ENCODE results near the gene NR3C1.
A peak's percentile ranks its signal among the peaks of the same experiment; 100 is the strongest.

Gene NR3C1

DNA sequence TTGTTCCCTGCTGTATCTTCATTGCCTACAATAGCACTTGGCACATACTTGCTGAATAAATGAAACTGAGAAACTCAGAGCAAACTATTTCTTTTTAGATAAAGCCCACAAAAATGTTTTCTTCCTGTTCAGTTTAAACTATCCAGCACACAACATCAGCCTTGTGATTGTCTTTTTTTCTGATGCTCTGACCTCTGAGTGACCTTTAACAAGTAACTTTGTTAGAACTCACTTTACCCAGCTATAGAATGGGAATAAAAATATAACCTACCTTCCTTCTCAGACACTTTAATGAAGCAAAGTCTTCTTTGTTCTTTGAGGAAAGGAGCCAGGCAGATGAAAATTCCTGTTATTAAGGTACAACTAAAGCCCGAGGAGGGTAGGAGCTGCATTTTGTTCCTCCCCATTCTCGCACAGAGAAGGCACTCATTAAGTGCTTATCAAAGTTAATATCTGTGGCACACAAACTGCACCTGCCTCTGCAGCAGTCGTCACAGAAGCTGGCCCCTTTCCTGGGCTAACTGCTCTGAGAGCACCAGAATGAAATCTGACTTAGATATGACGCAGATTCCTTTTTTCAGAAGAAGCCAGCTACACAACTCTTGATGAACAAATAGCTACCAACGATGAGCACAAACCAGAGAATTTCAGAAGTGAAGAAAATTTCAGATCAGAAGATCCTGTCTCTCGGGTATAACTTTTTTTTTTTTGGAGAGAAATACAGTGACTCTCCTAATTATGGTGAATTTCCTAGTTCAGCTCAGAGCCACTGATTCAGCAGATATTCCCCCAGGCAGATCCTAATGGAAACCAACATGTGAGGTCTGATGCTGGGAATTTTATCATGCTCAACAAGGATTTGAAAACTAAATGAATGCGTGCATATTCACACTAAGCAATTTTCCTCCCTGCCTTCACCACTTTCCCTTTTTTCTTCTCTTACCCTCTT lies 31.0 kb upstream of the NR3C1 start:
- TF ChIP-seq JUND (IDR thresholded peaks at IDR 0.05; ENCODE audit: low read depth): no peak
- DNase-seq (ENCODE audit: low read depth in 1 of 2, low spot score in 1 of 2): no peak
- in situ Hi-C loops (cut with HindIII; ENCODE audit: low pct_unique_long_range_greater_than_20kb, low sequenced_read_pairs): no loop called here

DNA sequence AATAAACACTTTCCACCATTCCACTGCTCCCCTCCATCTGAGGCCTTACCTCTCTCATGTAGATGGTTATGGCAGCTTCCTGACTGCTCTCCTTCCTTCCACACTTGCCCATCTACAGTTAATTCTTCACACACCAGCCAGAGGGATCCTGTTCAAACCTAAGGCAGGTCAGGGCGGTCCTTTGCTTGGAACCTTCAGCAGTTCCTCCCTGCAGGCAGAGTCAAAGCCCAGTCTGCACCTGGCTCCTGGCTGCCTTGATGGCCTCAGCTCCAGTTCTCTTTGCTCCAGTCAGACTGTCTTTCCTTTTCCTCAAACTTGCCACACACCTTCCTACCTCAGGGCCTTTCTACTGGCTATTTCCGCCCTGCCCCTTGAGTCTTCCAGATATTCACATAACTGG lies 30.2 kb upstream of the NR3C1 start:
- no peak for DNase-seq (ENCODE audit: low read depth in 1 of 2, low spot score in 1 of 2)
- in situ Hi-C loops (cut with HindIII; ENCODE audit: low pct_unique_long_range_greater_than_20kb, low sequenced_read_pairs): no loop called here
- no peak for TF ChIP-seq JUND (IDR thresholded peaks at IDR 0.05; ENCODE audit: low read depth)

DNA sequence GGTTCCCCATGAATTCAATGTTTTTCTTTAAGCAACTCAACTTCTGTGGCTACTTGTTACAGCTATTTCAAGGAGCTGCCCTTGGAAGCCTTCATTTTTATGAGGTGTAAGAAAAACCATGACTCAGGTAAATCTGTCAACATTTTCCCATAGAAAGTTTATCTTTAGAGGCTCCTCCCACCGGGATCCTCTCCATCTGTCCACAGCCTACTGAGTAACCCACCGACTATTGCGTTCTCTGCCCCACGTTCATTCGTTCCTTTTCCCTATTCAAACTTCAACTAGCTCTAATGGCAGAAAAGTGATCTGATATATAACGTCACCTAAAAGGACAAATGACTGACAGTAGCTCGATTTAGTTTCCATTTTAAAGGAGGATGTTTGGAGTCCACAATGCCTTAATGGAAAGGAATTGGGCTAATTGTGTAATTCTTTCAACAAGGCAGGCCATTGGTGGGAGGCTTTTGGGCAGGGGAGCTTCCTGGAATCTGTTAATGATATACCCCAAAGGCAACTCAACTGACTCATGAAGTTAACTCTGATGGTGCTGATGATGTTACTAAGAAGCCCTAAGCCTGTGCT lies 29.3 kb upstream of the NR3C1 start:
- in situ Hi-C loops (cut with HindIII; ENCODE audit: low pct_unique_long_range_greater_than_20kb, low sequenced_read_pairs): no loop called here
- DNase-seq (ENCODE audit: low read depth in 1 of 2, low spot score in 1 of 2): no peak
- no peak for TF ChIP-seq JUND (IDR thresholded peaks at IDR 0.05; ENCODE audit: low read depth)

DNA sequence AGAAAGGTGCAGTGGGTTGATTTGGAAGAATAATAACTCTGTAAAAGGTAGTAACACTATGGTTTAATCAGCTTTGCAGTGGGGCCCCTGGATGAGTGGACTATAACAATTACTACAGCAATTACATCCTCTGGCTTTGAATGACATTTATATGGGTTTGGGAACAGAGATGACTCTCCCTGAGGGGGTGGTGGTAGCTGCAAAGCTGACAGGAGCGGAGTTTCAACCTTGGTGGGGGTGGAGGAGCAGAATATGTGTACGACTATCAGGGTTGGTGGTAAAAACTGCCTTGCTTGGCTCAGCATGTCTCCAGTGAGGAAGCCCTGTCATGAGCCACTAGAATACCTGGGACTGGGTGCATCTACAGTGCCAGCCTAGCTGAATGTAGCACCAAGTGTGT lies 28.3 kb upstream of the NR3C1 start:
- no peak for TF ChIP-seq JUND (IDR thresholded peaks at IDR 0.05; ENCODE audit: low read depth)
- no peak for DNase-seq (ENCODE audit: low read depth in 1 of 2, low spot score in 1 of 2)
- in situ Hi-C loops (cut with HindIII; ENCODE audit: low pct_unique_long_range_greater_than_20kb, low sequenced_read_pairs): no loop called here

DNA sequence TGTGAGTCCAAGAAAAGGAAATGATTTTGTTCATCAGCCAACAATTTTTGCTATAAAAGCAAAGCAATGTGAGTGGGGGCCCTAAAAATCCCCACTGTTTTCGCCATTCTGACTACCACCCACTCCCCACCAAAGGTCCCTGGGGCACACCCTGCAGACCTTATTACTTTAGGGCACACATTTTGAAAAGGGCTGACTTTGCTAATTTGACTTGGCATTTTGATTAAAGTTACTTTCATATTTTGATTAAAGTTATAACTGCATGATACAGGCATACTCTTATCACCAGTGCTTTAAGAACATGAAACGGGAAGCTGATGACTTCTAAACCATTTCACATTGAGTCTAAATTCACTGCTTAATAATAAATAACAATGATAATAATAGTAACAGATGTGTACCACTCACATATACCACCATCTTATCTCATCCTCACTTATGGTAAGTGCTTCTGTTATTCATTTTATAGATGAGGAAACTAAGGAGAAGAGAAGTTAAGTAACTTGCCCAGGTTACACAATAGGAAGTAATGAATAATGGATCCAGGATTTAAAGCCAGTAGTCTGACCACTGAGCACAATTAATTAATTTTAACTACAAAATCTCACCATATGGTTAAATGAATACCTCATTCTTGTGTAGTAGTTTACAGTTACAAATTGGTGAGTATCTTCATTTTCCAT lies 25.4 kb upstream of the NR3C1 start:
- TF ChIP-seq JUND (IDR thresholded peaks at IDR 0.05; ENCODE audit: low read depth): no peak
- in situ Hi-C loops (cut with HindIII; ENCODE audit: low pct_unique_long_range_greater_than_20kb, low sequenced_read_pairs): no loop called here
- DNase-seq (ENCODE audit: low read depth in 1 of 2, low spot score in 1 of 2): no peak

DNA sequence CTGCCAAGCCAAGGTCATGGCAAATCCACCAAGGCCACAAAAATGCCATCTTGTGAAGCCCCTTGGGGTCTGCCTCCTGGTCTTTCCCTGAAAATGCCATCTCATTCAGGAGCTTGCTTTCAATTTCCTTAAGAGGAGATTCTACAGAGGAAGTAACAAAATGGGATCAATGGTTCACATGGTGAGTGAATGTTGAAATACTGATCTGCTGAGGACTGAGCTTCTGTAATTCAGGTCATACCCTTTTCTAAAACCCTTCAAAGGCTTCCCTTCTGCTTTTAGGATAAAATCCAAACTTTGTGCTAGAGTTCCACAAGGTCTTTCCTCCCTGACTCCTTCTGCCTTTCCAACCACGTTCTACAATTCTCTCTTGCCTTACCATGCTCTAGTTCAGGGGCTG lies 24.7 kb upstream of the NR3C1 start:
- no peak for TF ChIP-seq JUND (IDR thresholded peaks at IDR 0.05; ENCODE audit: low read depth)
- in situ Hi-C loops (cut with HindIII; ENCODE audit: low pct_unique_long_range_greater_than_20kb, low sequenced_read_pairs): no loop called here
- no peak for DNase-seq (ENCODE audit: low read depth in 1 of 2, low spot score in 1 of 2)

DNA sequence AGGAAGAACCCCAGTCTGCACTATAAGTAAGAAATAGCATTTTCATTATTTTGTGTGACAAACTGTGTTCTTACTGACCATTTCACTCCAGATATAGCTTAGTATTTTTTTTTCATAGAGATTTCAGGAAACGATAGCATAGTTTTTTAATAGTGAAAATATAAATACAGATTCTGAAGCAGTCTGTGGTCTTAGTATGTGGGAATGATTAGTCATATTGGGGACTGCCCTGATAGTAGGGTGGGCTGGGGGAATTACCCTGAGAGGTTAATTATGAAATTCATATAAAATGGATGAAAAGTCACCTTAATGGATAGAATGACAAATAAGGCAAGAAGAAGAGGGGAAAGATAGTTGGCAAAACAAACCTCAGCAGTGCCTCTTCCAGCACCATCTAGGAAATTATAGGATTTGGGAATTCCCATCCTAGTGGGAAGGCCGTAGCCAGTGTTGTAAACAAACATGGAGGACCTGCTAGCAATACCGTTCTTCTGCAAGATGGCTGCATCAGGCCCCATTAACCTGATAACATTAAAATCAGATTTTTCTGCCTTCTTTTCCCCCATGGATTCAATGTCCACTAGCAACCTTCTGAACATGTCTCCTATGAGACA lies 23.7 kb upstream of the NR3C1 start:
- TF ChIP-seq JUND (IDR thresholded peaks at IDR 0.05; ENCODE audit: low read depth): no peak
- in situ Hi-C loops (cut with HindIII; ENCODE audit: low pct_unique_long_range_greater_than_20kb, low sequenced_read_pairs): no loop called here
- DNase-seq (ENCODE audit: low read depth in 1 of 2, low spot score in 1 of 2): no peak

DNA sequence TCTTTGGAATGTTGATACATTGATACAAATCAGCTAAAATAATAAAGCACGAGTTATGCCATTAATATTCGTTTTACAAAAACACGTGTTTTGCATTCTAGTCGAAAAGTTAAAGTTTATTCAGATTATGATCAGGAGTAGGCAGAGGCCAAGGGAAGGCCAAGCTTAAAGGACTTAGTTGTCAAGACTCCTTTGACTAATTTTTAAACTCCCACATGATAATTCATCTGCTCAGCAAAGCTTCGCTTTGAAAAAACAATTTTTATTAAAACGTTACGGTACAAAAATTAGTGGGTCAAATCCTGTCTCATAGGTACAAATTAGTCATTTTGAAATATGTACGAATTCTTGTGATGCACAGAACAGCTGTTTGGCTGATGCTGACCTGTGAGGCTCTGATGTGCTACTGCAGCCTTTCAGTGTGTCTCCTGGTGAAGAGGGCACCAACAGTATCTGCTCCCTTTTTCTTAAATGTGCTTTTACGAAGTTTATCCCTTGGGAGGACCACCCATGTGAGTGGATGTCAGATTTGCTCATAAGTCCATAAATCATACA lies 23.0 kb upstream of the NR3C1 start:
- in situ Hi-C loops (cut with HindIII; ENCODE audit: low pct_unique_long_range_greater_than_20kb, low sequenced_read_pairs): no loop called here
- no peak for TF ChIP-seq JUND (IDR thresholded peaks at IDR 0.05; ENCODE audit: low read depth)

DNA sequence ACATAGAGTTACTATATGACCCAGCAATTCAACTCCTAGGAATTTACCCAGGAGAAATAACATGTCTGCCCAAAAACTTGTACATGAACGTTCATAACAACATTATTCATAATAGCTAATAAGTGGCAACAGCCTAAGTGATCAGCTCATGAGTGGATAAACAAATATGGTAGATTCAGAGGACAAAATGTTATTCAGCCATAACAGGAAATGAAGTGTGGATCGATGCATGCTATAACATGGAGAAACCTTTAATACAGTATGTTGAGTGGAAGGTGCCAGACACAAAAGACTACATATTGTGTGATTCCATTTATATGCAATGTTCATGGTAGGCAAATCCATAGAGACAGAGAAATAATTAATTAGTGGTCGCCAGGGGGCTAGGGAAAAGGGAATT lies 22.3 kb upstream of the NR3C1 start:
- in situ Hi-C loops (cut with HindIII; ENCODE audit: low pct_unique_long_range_greater_than_20kb, low sequenced_read_pairs): no loop called here
- DNase-seq (ENCODE audit: low read depth in 1 of 2, low spot score in 1 of 2): no peak
- no peak for TF ChIP-seq JUND (IDR thresholded peaks at IDR 0.05; ENCODE audit: low read depth)

More for the DNA sequence above, 23.0 kb upstream of the NR3C1 start:
- DNase-seq (ENCODE audit: low read depth in 1 of 2, low spot score in 1 of 2): no peak

DNA sequence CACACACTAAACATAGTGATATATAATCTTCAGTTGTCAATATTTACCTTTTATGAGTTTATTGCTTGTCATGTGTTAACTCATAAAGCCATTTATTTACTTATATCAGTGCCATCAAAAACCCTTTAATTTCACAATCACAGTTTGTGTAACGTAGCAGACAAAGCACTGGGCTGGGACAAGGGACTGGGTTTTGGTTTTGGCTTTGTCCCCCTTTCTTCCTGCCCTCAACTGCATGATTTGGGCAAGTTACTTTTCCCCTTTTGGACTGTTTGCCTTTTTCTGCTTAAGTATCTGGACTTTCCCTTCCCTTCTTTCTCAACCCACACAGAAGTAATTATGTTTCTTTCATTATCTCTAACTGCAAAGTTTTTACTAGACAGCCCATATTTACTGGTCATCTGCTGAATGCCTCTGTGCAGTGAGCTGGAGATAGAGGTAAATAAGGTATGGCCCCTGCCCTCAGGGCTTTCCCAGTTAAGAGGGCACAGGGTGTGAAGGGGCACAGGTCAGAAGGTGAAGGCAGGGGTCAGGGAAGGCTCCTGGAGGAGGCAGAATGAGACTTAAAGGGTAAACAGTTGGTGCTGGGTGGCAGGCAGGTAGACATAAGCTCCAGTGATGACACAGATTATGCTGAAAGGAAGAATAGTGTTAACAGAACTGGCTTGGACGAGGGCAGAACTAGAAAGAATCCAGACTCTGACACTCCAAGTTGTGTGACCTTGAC lies 14.8 kb upstream of the NR3C1 start:
- peak; percentile 72; the same call in 1 of the 2 replicates for TF ChIP-seq JUND (IDR thresholded peaks at IDR 0.05; ENCODE audit: low read depth)
- DNase-seq (ENCODE audit: low read depth in 1 of 2, low spot score in 1 of 2): peak in 1 of 2 experiments; percentile 61
- in situ Hi-C loops (cut with HindIII; ENCODE audit: low pct_unique_long_range_greater_than_20kb, low sequenced_read_pairs): no loop called here

DNA sequence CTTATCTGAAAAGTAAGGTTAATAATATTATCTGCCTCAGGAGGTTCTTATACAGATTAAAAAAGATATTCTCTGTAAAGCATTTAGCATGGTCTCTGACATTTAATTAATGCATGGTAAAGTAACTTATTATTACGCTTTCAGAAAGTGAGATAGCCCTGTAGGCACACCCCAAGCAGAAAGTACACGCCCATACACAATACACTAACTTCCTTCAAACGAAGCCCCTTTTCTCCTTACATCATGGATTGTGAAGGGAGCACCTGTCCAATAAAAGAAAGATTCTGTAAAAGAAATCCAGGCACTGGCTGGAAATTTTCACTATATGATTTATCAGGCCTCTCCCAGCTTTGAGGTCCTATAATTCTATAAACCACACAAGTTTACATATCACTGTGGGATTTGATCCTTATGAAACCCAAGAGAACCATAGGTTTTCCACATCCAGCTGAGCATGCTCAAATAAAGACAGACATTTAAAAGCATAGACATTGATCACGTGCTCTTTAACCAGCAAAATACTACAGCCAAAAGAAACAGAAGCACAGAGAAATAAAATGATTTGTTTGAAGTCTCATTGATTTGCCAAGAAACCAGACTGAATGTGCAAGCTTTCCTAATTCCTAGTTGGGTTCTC lies 14.1 kb upstream of the NR3C1 start:
- no peak for TF ChIP-seq JUND (IDR thresholded peaks at IDR 0.05; ENCODE audit: low read depth)
- in situ Hi-C loops (cut with HindIII; ENCODE audit: low pct_unique_long_range_greater_than_20kb, low sequenced_read_pairs): no loop called here
- no peak for DNase-seq (ENCODE audit: low read depth in 1 of 2, low spot score in 1 of 2)
